HepG2 (cell line): Measurements from ENCODE around the gene ZNF71. TPM values are rescaled to one million over a fixed set of nuclear protein-coding genes. Genes with fewer than 3 reads are reported as not detected.
A peak's percentile ranks its signal among the peaks of the same experiment; 100 is the strongest.

Experiments
- DPF2 ChIP-seq: sonication (generic); formaldehyde crosslinking; IDR thresholded peaks from 2 replicates; pipeline ENCODE4 v1.4.0; 2020; ENCODE audit warnings: mild to moderate bottlenecking, low read depth, missing genetic modification reagents, borderline replicate concordance
- GPN1 ChIP-seq: sonication (generic); formaldehyde crosslinking; IDR thresholded peaks from 2 replicates; pipeline ENCODE4 v1.5.1; 2020; ENCODE audit warnings: missing genetic modification reagents, borderline replicate concordance
- GZF1 ChIP-seq: sonication (generic); formaldehyde crosslinking; IDR thresholded peaks from 2 replicates; pipeline ENCODE4 v1.5.1; 2020; ENCODE audit warnings: mild to moderate bottlenecking, missing genetic modification reagents
- HNF4G ChIP-seq, 2 experiments: sonication (generic) in 1 of 2; formaldehyde crosslinking in 1 of 2; IDR thresholded peaks; 2 replicates each; pipeline versions ENCODE4 v1.4.0 to v1.6.1; 2011 to 2020; ENCODE audit warnings: borderline replicate concordance in 2 of 2, low read depth in 2 of 2, mild to moderate bottlenecking in 2 of 2, low read length in 1 of 2, missing genetic modification reagents in 1 of 2, moderate library complexity in 1 of 2
- IRX3 ChIP-seq: sonication (generic); formaldehyde crosslinking; IDR thresholded peaks from 2 replicates; pipeline ENCODE4 v1.8.1; 2023; ENCODE audit warnings: mild to moderate bottlenecking, low read depth, missing genetic modification reagents, borderline replicate concordance
- KDM3A ChIP-seq: IDR thresholded peaks from 2 replicates; pipeline ENCODE4 v1.6.1; 2018; ENCODE audit warnings: low read depth, missing compliant biosample characterization
- KLF12 ChIP-seq: sonication (generic); formaldehyde crosslinking; IDR thresholded peaks from 2 replicates; pipeline ENCODE4 v1.4.0; 2020; ENCODE audit warnings: missing genetic modification reagents, borderline replicate concordance
- MAZ ChIP-seq, 2 experiments: sonication (generic) in 1 of 2; formaldehyde crosslinking in 1 of 2; IDR thresholded peaks; 2 replicates each; pipeline versions ENCODE4 v1.5.0 to v1.6.1; 2012 to 2020; ENCODE audit warnings: low read depth in 2 of 2, mild to moderate bottlenecking in 2 of 2, borderline replicate concordance in 1 of 2, improper control_type of control experiment in 1 of 2, low read length in 1 of 2, missing genetic modification reagents in 1 of 2, moderate library complexity in 1 of 2
- NR1H2 ChIP-seq: sonication (generic); formaldehyde crosslinking; IDR thresholded peaks from 2 replicates; pipeline ENCODE4 v1.8.1; 2022; ENCODE audit warnings: low read depth, missing genetic modification reagents, borderline replicate concordance
- PHF5A ChIP-seq: IDR thresholded peaks from one replicate; pipeline ENCODE4 v1.6.1; 2018; ENCODE audit warnings: low read depth, missing genetic modification reagents; ENCODE audit not compliant: unreplicated experiment
- REXO4 ChIP-seq: sonication (generic); formaldehyde crosslinking; IDR thresholded peaks from 2 replicates; pipeline ENCODE4 v1.8.0; 2022; ENCODE audit warnings: missing genetic modification reagents, mild to moderate bottlenecking, borderline replicate concordance
- RFX5 ChIP-seq: IDR thresholded peaks from 2 replicates; pipeline ENCODE4 v1.6.1; 2011; ENCODE audit warnings: low read depth, low read length, improper control_type of control experiment
- SMAD9 ChIP-seq: sonication (generic); formaldehyde crosslinking; IDR thresholded peaks from 2 replicates; pipeline ENCODE4 v1.5.1; 2020; ENCODE audit warnings: mild to moderate bottlenecking, missing genetic modification reagents
- ZC3H4 ChIP-seq: sonication (generic); formaldehyde crosslinking; IDR thresholded peaks from 2 replicates; pipeline ENCODE4 v1.4.0; 2020; ENCODE audit warnings: missing genetic modification reagents, borderline replicate concordance
- ZNF101 ChIP-seq: sonication (generic); formaldehyde crosslinking; IDR thresholded peaks from 2 replicates; pipeline ENCODE4 v1.4.0; 2020; ENCODE audit warnings: mild to moderate bottlenecking, low read depth, missing genetic modification reagents, borderline replicate concordance
- ZNF274 ChIP-seq: sonication (generic); formaldehyde crosslinking; IDR thresholded peaks from 2 replicates; pipeline ENCODE4 v1.5.1; 2020; ENCODE audit warnings: mild to moderate bottlenecking, missing genetic modification reagents
- ZNF34 ChIP-seq: sonication (generic); formaldehyde crosslinking; IDR thresholded peaks from 2 replicates; pipeline ENCODE4 v1.4.0; 2020; ENCODE audit warnings: mild to moderate bottlenecking, missing genetic modification reagents, borderline replicate concordance
- ZNF557 ChIP-seq: sonication (generic); formaldehyde crosslinking; IDR thresholded peaks from 2 replicates; pipeline ENCODE4 v1.4.0; 2020; ENCODE audit warnings: missing genetic modification reagents
- ZNF841 ChIP-seq: sonication (generic); formaldehyde crosslinking; IDR thresholded peaks from 2 replicates; pipeline ENCODE4 v1.8.1; 2023; ENCODE audit warnings: missing genetic modification reagents, borderline replicate concordance
- polyA plus RNA-seq, 8 experiments: library from polyadenylated mRNA; depleted of rRNA in 3 of 8; stranded (reverse) in 7 of 8; unstranded in 1 of 8; fragments of >200 nt; fragmentation: Illumina TruSeq in 4 of 8; extraction: Trizol in 4 of 8; gene quantifications; 2 replicates each; pipeline versions ENCODE4 v1.2.1 to v1.2.3, GENCODE V29; 2011 to 2016; ENCODE audit warnings: low read depth in 4 of 8, missing spikeins in 1 of 8, mixed read lengths in 1 of 8; ENCODE audit not compliant: insufficient read depth in 1 of 8
- total RNA-seq, 5 experiments: library from RNA; depleted of rRNA; stranded (reverse); fragments of >200 nt; fragmentation: Illumina TruSeq; extraction: Trizol; gene quantifications; 2 replicates each; pipeline ENCODE4 v1.2.3, GENCODE V29; 2016; ENCODE audit warnings: low read depth in 1 of 5
- TF ChIP-seq, protein P1 (sequence below): sonication (generic); formaldehyde crosslinking; IDR thresholded peaks from 2 replicates; pipeline ENCODE4 v1.4.0; 2020; ENCODE audit warnings: missing genetic modification reagents, mild to moderate bottlenecking, borderline replicate concordance
- TF ChIP-seq, protein P2 (sequence below): IDR thresholded peaks from 2 replicates; pipeline ENCODE4 v1.6.1; 2012; ENCODE audit warnings: low read length, improper control_type of control experiment
- TF ChIP-seq, protein P3 (sequence below): sonication (generic); formaldehyde crosslinking; IDR thresholded peaks from 2 replicates; pipeline ENCODE4 v1.4.0; 2020; ENCODE audit warnings: mild to moderate bottlenecking, missing genetic modification reagents
- TF ChIP-seq, protein P4 (sequence below): sonication (generic); formaldehyde crosslinking; IDR thresholded peaks from 2 replicates; pipeline ENCODE4 v1.8.0; 2022; ENCODE audit warnings: missing genetic modification reagents, mild to moderate bottlenecking, borderline replicate concordance

Gene ZNF71
- total and polyA plus RNA-seq, 2 of the 13 experiments (the other 11 are each of a cell fraction or from before 2014, with no cell fraction given) = 2.2 to 4.4 TPM

DNA sequence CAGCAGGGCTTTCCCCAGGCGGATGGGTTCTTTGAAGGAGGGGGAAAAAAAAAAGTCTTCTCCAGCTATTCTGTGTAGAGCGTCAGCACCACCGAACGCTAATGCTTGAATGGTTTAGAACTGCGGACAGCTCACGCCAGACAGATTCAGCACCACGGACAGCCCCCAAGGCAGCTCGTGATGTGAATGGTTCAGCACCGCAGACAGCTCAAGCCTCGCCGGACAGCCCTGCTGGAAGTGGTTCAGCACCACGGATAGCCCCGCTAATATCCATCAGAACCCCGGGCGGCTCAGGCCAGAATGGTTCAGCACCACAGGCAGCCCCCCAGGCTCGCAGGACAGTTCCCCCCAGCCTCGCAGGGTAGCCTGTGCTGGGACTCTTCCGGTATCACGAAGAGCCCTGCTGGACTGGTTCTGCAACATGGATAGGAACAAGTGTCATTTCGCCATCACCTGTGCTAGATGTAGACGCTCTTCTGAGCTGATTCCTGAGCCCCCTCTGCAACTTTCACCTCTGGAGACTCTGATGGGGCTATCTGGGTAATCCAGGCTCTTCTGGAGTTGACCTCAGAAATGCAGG, 43.0 kb downstream of the ZNF71 start (continued):
- TF ChIP-seq MAZ (IDR thresholded peaks at IDR 0.05; ENCODE audit: borderline replicate concordance, low read depth, low read length) = no peak
- peak; percentile 97 for TF ChIP-seq MAZ (CRISPR knock-in tag; IDR thresholded peaks at IDR 0.05; ENCODE audit: low read depth)
- peak; percentile 91; the same call in 1 of the 2 replicates for TF ChIP-seq KDM3A (CRISPR knock-in tag)
- no peak for TF ChIP-seq HNF4G (IDR thresholded peaks at IDR 0.05; ENCODE audit: borderline replicate concordance, low read depth, low read length)
- peak; percentile 87 for TF ChIP-seq HNF4G (CRISPR knock-in tag; IDR thresholded peaks at IDR 0.05; ENCODE audit: borderline replicate concordance, low read depth)
- peak; percentile 99 for TF ChIP-seq NR1H2 (CRISPR knock-in tag)
- TF ChIP-seq GZF1 (CRISPR knock-in tag) = peak; percentile 97
- TF ChIP-seq, protein P1, sequence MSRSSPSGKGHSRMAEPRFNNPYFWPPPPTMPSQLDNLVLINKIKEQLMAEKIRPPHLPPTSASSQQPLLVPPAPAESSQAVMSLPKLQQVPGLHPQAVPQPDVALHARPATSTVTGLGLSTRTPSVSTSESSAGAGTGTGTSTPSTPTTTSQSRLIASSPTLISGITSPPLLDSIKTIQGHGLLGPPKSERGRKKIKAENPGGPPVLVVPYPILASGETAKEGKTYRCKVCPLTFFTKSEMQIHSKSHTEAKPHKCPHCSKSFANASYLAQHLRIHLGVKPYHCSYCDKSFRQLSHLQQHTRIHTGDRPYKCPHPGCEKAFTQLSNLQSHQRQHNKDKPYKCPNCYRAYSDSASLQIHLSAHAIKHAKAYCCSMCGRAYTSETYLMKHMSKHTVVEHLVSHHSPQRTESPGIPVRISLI (CRISPR knock-in tag) = peak; percentile 71; the same call in 1 of the 2 replicates
- TF ChIP-seq SMAD9 = peak; percentile 99
- TF ChIP-seq, protein P2, sequence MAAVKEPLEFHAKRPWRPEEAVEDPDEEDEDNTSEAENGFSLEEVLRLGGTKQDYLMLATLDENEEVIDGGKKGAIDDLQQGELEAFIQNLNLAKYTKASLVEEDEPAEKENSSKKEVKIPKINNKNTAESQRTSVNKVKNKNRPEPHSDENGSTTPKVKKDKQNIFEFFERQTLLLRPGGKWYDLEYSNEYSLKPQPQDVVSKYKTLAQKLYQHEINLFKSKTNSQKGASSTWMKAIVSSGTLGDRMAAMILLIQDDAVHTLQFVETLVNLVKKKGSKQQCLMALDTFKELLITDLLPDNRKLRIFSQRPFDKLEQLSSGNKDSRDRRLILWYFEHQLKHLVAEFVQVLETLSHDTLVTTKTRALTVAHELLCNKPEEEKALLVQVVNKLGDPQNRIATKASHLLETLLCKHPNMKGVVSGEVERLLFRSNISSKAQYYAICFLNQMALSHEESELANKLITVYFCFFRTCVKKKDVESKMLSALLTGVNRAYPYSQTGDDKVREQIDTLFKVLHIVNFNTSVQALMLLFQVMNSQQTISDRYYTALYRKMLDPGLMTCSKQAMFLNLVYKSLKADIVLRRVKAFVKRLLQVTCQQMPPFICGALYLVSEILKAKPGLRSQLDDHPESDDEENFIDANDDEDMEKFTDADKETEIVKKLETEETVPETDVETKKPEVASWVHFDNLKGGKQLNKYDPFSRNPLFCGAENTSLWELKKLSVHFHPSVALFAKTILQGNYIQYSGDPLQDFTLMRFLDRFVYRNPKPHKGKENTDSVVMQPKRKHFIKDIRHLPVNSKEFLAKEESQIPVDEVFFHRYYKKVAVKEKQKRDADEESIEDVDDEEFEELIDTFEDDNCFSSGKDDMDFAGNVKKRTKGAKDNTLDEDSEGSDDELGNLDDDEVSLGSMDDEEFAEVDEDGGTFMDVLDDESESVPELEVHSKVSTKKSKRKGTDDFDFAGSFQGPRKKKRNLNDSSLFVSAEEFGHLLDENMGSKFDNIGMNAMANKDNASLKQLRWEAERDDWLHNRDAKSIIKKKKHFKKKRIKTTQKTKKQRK = no peak
- TF ChIP-seq IRX3 (CRISPR knock-in tag) = peak; percentile 100
- TF ChIP-seq RFX5 = no peak
- TF ChIP-seq, protein P3, sequence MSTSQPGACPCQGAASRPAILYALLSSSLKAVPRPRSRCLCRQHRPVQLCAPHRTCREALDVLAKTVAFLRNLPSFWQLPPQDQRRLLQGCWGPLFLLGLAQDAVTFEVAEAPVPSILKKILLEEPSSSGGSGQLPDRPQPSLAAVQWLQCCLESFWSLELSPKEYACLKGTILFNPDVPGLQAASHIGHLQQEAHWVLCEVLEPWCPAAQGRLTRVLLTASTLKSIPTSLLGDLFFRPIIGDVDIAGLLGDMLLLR (CRISPR knock-in tag) = peak; percentile 99
- TF ChIP-seq GPN1 (CRISPR knock-in tag) = peak; percentile 99
- TF ChIP-seq, protein P4, sequence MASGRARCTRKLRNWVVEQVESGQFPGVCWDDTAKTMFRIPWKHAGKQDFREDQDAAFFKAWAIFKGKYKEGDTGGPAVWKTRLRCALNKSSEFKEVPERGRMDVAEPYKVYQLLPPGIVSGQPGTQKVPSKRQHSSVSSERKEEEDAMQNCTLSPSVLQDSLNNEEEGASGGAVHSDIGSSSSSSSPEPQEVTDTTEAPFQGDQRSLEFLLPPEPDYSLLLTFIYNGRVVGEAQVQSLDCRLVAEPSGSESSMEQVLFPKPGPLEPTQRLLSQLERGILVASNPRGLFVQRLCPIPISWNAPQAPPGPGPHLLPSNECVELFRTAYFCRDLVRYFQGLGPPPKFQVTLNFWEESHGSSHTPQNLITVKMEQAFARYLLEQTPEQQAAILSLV (CRISPR knock-in tag) = peak; percentile 100
- peak; percentile 92; the same call in 1 of the 2 replicates for TF ChIP-seq REXO4 (CRISPR knock-in tag)
- no peak for TF ChIP-seq DPF2
- peak; percentile 99 for TF ChIP-seq ZNF841 (CRISPR knock-in tag)
- peak; percentile 93 for TF ChIP-seq PHF5A (CRISPR knock-in tag)
- peak; percentile 100 for TF ChIP-seq ZNF274 (CRISPR knock-in tag)
- peak; percentile 100 for TF ChIP-seq KLF12 (CRISPR knock-in tag)
- TF ChIP-seq ZNF34 (CRISPR knock-in tag) = no peak
- peak; percentile 98; the same call in 1 of the 2 replicates for TF ChIP-seq ZNF101 (CRISPR knock-in tag)
- TF ChIP-seq ZNF557 (CRISPR knock-in tag) = peak; percentile 100
- TF ChIP-seq ZC3H4 = peak; percentile 91
